ENCODE measurements around the gene AGAP1.

GRCh38 chr2:235920216-235920865 is 426.5 kb downstream of the AGAP1 start:
- TF ChIP-seq, protein P1, sequence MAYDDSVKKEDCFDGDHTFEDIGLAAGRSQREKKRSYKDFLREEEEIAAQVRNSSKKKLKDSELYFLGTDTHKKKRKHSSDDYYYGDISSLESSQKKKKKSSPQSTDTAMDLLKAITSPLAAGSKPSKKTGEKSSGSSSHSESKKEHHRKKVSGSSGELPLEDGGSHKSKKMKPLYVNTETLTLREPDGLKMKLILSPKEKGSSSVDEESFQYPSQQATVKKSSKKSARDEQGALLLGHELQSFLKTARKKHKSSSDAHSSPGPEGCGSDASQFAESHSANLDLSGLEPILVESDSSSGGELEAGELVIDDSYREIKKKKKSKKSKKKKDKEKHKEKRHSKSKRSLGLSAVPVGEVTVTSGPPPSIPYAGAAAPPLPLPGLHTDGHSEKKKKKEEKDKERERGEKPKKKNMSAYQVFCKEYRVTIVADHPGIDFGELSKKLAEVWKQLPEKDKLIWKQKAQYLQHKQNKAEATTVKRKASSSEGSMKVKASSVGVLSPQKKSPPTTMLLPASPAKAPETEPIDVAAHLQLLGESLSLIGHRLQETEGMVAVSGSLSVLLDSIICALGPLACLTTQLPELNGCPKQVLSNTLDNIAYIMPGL (CRISPR knock-in tag; IDR thresholded peaks at IDR 0.05; ENCODE audit: borderline replicate concordance) = no peak
- TF ChIP-seq ZFP36 (IDR thresholded peaks at IDR 0.05; ENCODE audit: borderline replicate concordance, partially characterized antibody) (no peak), JUN (IDR thresholded peaks at IDR 0.05) (no peak)

All from A549 (cell line).